Measurements from ENCODE around the gene RAB29.

Gene RAB29

GRCh38 chr1:205719015-205719414, 56.3 kb downstream of the RAB29 start:
- DNase-seq: no peak

Measured in NCI-H1092 (cell line).